HL-60 (cell line): ENCODE results near the gene LIMK2.

Experiments used
- CTCF ChIP-seq: IDR thresholded peaks from one replicate; pipeline ENCODE4 v1.5.1; 2011; ENCODE audit warnings: low read length, control low read depth, inconsistent platforms; ENCODE audit not compliant: insufficient read depth
- GABPA ChIP-seq: IDR thresholded peaks from 2 replicates; pipeline ENCODE4 v1.6.1; 2012; ENCODE audit warnings: low read depth
- POLR2AphosphoS5 ChIP-seq: IDR thresholded peaks from 2 replicates; pipeline ENCODE4 v1.6.1; 2012; ENCODE audit warnings: low read depth
- TF ChIP-seq, protein P1 (sequence below): IDR thresholded peaks from 2 replicates; pipeline ENCODE4 v1.6.1; 2012; ENCODE audit warnings: low read depth; ENCODE audit not compliant: insufficient replicate concordance

GRCh38 chr22:31212783-31213629, 908 bp downstream of the LIMK2 start:
- TF ChIP-seq CTCF (no peak), GABPA (no peak), POLR2AphosphoS5 (no peak)
- TF ChIP-seq, protein P1, sequence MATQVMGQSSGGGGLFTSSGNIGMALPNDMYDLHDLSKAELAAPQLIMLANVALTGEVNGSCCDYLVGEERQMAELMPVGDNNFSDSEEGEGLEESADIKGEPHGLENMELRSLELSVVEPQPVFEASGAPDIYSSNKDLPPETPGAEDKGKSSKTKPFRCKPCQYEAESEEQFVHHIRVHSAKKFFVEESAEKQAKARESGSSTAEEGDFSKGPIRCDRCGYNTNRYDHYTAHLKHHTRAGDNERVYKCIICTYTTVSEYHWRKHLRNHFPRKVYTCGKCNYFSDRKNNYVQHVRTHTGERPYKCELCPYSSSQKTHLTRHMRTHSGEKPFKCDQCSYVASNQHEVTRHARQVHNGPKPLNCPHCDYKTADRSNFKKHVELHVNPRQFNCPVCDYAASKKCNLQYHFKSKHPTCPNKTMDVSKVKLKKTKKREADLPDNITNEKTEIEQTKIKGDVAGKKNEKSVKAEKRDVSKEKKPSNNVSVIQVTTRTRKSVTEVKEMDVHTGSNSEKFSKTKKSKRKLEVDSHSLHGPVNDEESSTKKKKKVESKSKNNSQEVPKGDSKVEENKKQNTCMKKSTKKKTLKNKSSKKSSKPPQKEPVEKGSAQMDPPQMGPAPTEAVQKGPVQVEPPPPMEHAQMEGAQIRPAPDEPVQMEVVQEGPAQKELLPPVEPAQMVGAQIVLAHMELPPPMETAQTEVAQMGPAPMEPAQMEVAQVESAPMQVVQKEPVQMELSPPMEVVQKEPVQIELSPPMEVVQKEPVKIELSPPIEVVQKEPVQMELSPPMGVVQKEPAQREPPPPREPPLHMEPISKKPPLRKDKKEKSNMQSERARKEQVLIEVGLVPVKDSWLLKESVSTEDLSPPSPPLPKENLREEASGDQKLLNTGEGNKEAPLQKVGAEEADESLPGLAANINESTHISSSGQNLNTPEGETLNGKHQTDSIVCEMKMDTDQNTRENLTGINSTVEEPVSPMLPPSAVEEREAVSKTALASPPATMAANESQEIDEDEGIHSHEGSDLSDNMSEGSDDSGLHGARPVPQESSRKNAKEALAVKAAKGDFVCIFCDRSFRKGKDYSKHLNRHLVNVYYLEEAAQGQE: no peak
